ENCODE data around the gene VSIR. TPM values are rescaled to one million over a fixed set of nuclear protein-coding genes. Genes with fewer than 3 reads are reported as not detected.

Gene VSIR
- total RNA-seq, 1 donor from 2014 or later: 9.1 TPM

DNA sequence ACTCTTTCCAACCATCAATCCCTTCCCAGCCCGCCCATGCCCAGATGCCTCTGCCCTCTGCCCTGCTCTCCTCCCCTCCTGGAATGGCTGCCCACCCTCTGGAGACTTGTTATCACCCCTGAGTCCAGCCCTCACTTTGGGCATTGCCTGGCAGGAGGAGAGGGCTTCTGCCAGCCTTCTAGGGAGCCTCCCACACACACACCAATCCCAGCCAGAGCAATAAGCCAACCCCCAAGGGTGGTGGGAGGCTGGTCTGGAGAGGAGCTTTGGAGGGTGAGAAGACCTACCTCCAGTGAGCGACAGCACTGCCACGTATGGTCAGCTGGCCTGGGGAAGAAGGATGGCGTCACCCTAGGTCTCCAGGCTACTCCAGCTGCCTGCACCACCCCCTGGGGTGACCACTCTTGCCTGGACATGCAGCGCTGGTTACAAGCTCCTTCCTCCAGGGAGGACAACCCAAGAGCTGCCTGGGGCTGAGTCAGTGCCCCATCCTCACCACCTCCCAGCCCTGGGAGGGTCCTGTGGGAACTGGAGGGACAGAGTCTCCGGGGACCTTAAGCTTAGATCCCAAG lies 62.2 kb downstream of the VSIR start:
- Mint-ChIP-seq H3K9me3 (no peaks in the 10 kb centered on the region), H3K4me3 (no peak overlapping the region), H3K27ac (no peak overlapping the region), H3K4me1 (peaks cover 25% of the 10 kb centered on the region), H3K36me3 (no peaks in the 10 kb centered on the region), H3K27me3 (ENCODE audit: low read depth) (no peaks in the 10 kb centered on the region)
- DNase-seq (ENCODE audit: low spot score in 2 of 2, unreplicated experiment in 2 of 2): no peak
- TF ChIP-seq, protein P1, sequence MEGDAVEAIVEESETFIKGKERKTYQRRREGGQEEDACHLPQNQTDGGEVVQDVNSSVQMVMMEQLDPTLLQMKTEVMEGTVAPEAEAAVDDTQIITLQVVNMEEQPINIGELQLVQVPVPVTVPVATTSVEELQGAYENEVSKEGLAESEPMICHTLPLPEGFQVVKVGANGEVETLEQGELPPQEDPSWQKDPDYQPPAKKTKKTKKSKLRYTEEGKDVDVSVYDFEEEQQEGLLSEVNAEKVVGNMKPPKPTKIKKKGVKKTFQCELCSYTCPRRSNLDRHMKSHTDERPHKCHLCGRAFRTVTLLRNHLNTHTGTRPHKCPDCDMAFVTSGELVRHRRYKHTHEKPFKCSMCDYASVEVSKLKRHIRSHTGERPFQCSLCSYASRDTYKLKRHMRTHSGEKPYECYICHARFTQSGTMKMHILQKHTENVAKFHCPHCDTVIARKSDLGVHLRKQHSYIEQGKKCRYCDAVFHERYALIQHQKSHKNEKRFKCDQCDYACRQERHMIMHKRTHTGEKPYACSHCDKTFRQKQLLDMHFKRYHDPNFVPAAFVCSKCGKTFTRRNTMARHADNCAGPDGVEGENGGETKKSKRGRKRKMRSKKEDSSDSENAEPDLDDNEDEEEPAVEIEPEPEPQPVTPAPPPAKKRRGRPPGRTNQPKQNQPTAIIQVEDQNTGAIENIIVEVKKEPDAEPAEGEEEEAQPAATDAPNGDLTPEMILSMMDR (IDR thresholded peaks at IDR 0.05; ENCODE audit: unreplicated experiment): no peak

DNA sequence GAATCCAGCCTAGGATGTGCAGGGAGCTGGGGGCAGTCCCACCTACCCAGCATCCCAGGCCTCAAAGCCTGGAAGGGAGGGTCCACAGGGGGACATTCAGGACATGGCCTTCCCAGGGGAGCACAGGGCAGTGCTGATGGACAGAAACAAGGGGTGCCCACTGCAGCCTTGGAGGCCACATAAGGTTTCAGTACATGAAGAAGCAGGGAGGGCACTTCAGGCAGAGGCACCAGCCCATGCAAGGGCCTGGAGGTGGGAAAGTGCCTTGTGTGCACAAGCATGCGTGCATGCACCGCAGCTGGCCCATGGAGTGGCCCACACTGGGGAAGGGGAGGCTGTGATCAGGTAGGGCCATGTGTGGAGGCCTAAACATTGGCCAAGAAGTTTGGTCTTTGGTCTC lies 62.8 kb downstream of the VSIR start:
- Mint-ChIP-seq H3K27me3 (ENCODE audit: low read depth) (no peaks in the 10 kb centered on the region), H3K27ac (no peak overlapping the region), H3K36me3 (no peaks in the 10 kb centered on the region), H3K4me3 (no peak overlapping the region), H3K9me3 (no peaks in the 10 kb centered on the region), H3K4me1 (peaks cover 25% of the 10 kb centered on the region)
- TF ChIP-seq, protein P1 (IDR thresholded peaks at IDR 0.05; ENCODE audit: unreplicated experiment): no peak
- DNase-seq (ENCODE audit: low spot score in 2 of 2, unreplicated experiment in 2 of 2): no peak

- Mint-ChIP-seq H3K27ac (no peak overlapping the region), H3K4me1 (peaks cover 22% of the 10 kb centered on the region)
Measured at GRCh38 chr10:71708897-71709882, 64.1 kb downstream of the VSIR start.

GRCh38 chr10:71708301-71708703 lies 65.0 kb downstream of the VSIR start:
- Mint-ChIP-seq H3K4me3 (no peak overlapping the region), H3K27me3 (ENCODE audit: low read depth) (no peaks in the 10 kb centered on the region), H3K4me1 (peaks cover 13% of the 10 kb centered on the region), H3K27ac (no peak overlapping the region), H3K36me3 (no peaks in the 10 kb centered on the region), H3K9me3 (no peaks in the 10 kb centered on the region)
- TF ChIP-seq, protein P1 (IDR thresholded peaks at IDR 0.05; ENCODE audit: unreplicated experiment): peak; percentile 82
- DNase-seq (ENCODE audit: low spot score in 2 of 2, unreplicated experiment in 2 of 2): peak; percentile 49 to 92

More at GRCh38 chr10:71708897-71709882, 64.1 kb downstream of the VSIR start:
- Mint-ChIP-seq H3K36me3 (no peaks in the 10 kb centered on the region), H3K27me3 (ENCODE audit: low read depth) (no peaks in the 10 kb centered on the region), H3K9me3 (no peaks in the 10 kb centered on the region), H3K4me3 (no peak overlapping the region)
- no peak for DNase-seq (ENCODE audit: low spot score in 2 of 2, unreplicated experiment in 2 of 2)
- TF ChIP-seq, protein P1 (IDR thresholded peaks at IDR 0.05; ENCODE audit: unreplicated experiment): no peak

DNA sequence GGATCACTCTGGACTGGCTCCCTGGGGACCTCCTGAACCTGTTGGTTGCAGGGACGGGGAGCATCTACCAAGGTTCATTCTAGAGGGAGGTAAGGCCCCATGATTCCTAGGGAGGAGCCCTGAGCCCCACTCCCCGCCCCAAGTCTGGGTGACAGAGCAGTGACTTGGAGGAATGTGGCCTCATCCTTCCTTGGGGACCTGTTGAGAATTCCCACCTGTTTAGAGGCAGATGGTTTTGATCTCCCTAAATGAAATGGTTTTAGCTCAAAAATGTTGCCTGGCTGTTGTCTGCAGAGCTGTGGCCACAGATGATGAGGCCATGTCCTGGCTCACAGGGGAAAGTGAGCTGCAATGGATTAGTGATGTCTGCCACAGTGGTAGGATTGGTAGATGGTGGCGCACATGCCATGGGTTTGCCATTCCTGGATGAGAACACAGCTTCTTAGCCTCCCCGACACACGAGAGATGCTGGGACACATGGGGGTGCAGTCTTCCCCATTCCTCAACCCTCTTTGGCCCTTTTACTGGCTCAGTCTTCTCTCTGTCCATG lies 66.0 kb downstream of the VSIR start:
- no peak overlapping the region for H3K4me3 Mint-ChIP-seq
- no peaks in the 10 kb centered on the region for H3K36me3 Mint-ChIP-seq
- TF ChIP-seq, protein P1 (IDR thresholded peaks at IDR 0.05; ENCODE audit: unreplicated experiment): no peak
- DNase-seq (ENCODE audit: low spot score in 2 of 2, unreplicated experiment in 2 of 2): no peak
- peaks cover 8% of the 10 kb centered on the region for H3K4me1 Mint-ChIP-seq
- no peak overlapping the region for H3K27ac Mint-ChIP-seq
- no peaks in the 10 kb centered on the region for H3K27me3 Mint-ChIP-seq (ENCODE audit: low read depth)
- H3K9me3 Mint-ChIP-seq: no peaks in the 10 kb centered on the region

All from mesothelial cell of epicardium (in vitro differentiated cells).